ENCODE measurements around the gene SH3RF3.

SH3RF3 gene

DNA sequence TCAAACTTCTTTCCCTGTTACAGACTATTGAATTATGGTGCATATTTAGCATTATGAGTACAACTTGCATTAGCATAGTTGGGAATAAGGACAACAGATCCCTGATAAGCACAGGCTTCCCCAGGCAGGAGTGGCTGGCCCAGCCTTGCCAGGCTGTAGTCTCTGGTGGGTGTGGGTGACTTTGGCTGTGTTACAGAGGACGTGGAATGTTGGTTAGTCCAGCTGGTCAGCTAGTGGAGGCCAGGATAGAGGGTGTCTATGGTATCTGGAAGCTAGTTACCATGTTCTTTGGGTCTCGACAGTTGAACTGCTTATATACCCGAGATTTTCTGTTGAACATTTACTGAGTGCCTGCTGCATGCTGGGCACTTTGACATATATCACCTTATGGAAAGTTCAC, 4.7 kb downstream of the SH3RF3 start:
- H3K4me3 ChIP-seq (ENCODE audit: low read depth, low read length), result no peak overlapping the region
- DNase-seq (ENCODE audit: low read depth, low spot score), result no peak
- POLR2A ChIA-PET, result no interaction called here
- CTCF ChIA-PET, result interaction anchor here (1.0 to 10.5 kb wide), 2 partner anchors 203 to 376 kb away, joined by 3 to 155 read pairs; no protein-coding TSS in a partner anchor
- TF ChIP-seq, protein P1, sequence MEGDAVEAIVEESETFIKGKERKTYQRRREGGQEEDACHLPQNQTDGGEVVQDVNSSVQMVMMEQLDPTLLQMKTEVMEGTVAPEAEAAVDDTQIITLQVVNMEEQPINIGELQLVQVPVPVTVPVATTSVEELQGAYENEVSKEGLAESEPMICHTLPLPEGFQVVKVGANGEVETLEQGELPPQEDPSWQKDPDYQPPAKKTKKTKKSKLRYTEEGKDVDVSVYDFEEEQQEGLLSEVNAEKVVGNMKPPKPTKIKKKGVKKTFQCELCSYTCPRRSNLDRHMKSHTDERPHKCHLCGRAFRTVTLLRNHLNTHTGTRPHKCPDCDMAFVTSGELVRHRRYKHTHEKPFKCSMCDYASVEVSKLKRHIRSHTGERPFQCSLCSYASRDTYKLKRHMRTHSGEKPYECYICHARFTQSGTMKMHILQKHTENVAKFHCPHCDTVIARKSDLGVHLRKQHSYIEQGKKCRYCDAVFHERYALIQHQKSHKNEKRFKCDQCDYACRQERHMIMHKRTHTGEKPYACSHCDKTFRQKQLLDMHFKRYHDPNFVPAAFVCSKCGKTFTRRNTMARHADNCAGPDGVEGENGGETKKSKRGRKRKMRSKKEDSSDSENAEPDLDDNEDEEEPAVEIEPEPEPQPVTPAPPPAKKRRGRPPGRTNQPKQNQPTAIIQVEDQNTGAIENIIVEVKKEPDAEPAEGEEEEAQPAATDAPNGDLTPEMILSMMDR (IDR thresholded peaks at IDR 0.05; ENCODE audit: insufficient read depth, low read length, missing control alignments), result no peak

DNA sequence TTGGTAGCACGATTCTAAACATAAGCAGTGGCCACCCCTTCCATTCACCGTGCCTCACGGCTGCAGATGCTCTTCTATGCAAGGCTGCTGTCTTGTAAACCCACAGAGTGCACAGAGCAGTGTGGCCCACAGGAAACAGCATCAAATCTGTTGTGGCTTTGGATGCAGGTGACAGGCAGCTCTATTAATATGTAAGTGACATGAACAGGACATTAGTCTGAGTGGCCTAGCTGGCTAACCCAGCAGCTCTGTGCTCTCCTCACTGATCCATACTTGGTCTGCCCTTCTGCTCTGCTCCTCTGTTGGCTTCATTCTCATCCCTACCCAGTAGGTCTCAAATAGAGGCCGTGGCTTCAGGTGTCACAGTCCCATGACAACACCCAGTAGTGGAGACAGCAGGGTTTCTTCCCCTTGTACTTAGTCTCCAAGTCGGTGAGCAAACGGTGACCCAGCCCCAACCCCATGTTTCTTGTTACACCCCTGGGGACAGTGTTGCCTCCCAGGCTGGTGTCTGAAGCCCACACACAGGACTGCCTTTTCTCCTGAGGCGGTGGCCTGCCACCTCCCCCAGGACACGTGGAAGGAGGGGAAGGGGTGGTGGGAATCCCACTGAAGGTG, 5.8 kb downstream of the SH3RF3 start:
- ChIA-PET POLR2A (no interaction called here), CTCF (interaction anchor here (10.5 kb wide), 1 partner anchor 375 kb away, joined by 155 read pairs; no protein-coding TSS in a partner anchor)
- TF ChIP-seq, protein P1 (IDR thresholded peaks at IDR 0.05; ENCODE audit: insufficient read depth, low read length, missing control alignments), result no peak
- no peak for DNase-seq (ENCODE audit: low read depth, low spot score)
- no peak overlapping the region for H3K4me3 ChIP-seq (ENCODE audit: low read depth, low read length)

DNA sequence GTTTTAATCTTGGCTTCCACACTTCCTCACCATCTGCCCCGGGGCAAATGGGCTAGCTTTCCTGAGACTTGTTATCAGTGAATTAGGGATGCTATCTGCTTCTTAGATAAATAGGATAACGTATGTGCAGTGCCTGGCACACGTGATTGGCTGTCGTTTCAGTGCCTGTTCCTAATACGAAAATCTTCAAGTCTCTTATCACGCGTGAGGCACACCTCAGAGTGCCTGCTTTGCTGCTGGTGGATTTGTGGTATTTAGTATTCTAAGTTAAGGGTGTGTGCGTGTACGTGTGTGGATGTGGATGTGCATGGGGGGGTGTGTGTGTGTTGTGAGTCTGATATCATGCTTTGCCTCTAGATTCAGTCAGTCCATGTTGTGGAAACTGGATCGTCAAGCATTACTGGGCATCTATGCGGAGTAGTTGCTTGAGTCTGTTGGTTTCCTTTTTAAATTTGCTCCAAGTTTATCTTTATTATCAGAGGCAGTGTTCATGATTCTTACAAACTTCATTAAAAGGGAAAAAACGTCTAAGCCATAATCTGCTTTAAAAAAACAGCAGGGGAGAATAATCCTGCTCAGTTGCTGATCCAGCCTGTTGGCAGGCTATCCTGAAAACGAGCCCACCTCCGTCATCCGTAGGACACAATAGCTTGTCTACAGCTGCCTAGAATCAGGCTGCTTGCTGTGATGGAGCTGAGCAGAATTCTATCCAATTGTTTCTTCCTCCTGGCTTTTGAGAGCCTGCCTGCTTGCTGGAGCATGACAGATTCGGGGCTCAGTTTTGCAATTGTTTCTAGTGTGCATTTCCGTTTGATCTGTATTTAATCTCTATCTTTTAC, 6.6 kb downstream of the SH3RF3 start:
- no peak for DNase-seq (ENCODE audit: low read depth, low spot score)
- ChIA-PET CTCF (interaction anchor here (10.5 kb wide), 1 partner anchor 375 kb away, joined by 155 read pairs; no protein-coding TSS in a partner anchor), POLR2A (no interaction called here)
- no peak overlapping the region for H3K4me3 ChIP-seq (ENCODE audit: low read depth, low read length)
- TF ChIP-seq, protein P1 (IDR thresholded peaks at IDR 0.05; ENCODE audit: insufficient read depth, low read length, missing control alignments), result no peak

DNA sequence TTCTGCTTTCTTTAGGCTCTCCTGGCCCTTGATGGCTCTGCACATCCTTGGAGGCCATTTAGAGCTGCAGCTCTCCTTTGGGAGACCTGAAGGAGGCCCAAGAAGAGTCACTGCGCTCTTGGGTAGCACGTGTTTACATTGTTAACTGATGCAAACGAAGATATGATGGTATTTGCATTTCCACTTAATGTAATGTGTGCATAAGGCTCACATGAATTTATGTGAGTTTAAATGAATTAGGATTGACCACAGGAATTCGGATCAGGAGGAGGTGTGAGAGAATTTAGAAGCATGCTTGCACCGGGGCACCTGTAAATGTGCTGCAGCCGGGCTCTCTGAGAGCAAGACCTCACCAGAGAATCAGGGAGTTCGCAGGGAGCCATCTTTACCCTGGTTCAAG, 7.5 kb downstream of the SH3RF3 start:
- no peak for DNase-seq (ENCODE audit: low read depth, low spot score)
- TF ChIP-seq, protein P1 (IDR thresholded peaks at IDR 0.05; ENCODE audit: insufficient read depth, low read length, missing control alignments), result no peak
- CTCF ChIA-PET, result no interaction called here
- H3K4me3 ChIP-seq (ENCODE audit: low read depth, low read length), result no peak overlapping the region
- POLR2A ChIA-PET, result no interaction called here

DNA sequence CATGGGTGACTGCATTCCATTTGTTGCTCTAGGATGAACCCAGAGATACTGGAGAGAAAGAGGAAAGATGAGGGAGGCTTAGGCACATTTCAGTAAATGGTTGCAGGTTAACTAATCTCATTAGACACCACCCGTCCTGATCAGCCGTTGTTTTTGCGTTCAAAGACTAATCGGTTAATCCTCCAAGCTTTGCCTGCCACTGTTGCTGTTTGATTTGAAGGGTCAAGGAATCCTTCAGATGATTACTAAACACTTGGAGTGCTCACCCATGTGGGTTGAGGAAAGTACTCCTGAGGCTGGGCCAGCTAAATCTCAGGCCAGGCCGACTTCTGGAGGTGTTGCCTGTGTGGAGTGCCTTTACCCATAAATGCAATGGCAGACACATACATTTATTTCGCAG, 8.6 kb downstream of the SH3RF3 start:
- POLR2A ChIA-PET, result no interaction called here
- CTCF ChIA-PET, result interaction anchor here (0.7 to 1.3 kb wide), 2 partner anchors 8 to 10 kb away, joined by 3 read pairs; partner anchors contain the start of gene SH3RF3
- H3K4me3 ChIP-seq (ENCODE audit: low read depth, low read length), result no peak overlapping the region
- TF ChIP-seq, protein P1 (IDR thresholded peaks at IDR 0.05; ENCODE audit: insufficient read depth, low read length, missing control alignments), result no peak
- no peak for DNase-seq (ENCODE audit: low read depth, low spot score)

DNA sequence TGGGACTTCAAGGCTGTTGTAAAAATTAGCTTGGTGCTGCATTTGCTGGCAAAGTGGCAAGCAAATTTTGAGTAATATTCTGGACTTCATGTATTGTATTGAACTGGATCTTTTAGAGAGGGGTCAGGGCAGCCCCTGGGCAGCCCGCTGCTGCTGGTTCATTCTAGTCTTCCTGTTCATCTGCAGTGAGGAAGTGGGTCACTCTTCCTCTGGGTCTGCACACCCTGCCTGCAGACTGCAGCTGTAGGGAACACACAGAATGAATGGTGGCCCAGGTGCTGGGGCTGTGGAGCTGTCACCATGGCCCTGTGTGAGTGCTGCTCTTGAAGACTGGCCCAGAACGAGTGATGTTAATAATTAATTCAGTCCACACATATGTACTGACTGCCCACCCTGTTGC, 9.4 kb downstream of the SH3RF3 start:
- TF ChIP-seq, protein P1 (IDR thresholded peaks at IDR 0.05; ENCODE audit: insufficient read depth, low read length, missing control alignments), result no peak
- POLR2A ChIA-PET, result no interaction called here
- CTCF ChIA-PET, result interaction anchor here (1.0 to 1.9 kb wide), 4 partner anchors 10 to 372 kb away, joined by 3 to 4 read pairs (median 3); no protein-coding TSS in a partner anchor
- DNase-seq (ENCODE audit: low read depth, low spot score), result no peak
- no peak overlapping the region for H3K4me3 ChIP-seq (ENCODE audit: low read depth, low read length)

Measured in AG04449 (cell line).